ENCODE data around the gene ROBO1.

Gene ROBO1

GRCh38 chr3:78820542-78820941 is 947.3 kb downstream of the ROBO1 start:
- no peak for TF ChIP-seq EZH2phosphoT487 (conservative IDR thresholded peaks at IDR 0.05; ENCODE audit: low read length)
- TF ChIP-seq, protein P1, sequence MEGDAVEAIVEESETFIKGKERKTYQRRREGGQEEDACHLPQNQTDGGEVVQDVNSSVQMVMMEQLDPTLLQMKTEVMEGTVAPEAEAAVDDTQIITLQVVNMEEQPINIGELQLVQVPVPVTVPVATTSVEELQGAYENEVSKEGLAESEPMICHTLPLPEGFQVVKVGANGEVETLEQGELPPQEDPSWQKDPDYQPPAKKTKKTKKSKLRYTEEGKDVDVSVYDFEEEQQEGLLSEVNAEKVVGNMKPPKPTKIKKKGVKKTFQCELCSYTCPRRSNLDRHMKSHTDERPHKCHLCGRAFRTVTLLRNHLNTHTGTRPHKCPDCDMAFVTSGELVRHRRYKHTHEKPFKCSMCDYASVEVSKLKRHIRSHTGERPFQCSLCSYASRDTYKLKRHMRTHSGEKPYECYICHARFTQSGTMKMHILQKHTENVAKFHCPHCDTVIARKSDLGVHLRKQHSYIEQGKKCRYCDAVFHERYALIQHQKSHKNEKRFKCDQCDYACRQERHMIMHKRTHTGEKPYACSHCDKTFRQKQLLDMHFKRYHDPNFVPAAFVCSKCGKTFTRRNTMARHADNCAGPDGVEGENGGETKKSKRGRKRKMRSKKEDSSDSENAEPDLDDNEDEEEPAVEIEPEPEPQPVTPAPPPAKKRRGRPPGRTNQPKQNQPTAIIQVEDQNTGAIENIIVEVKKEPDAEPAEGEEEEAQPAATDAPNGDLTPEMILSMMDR (IDR thresholded peaks at IDR 0.05; ENCODE audit: insufficient read depth, low read length, poor library complexity, severe bottlenecking), result no peak
- no peaks in the 10 kb centered on the region for H3K36me3 ChIP-seq (ENCODE audit: low read length)
- no peaks in the 10 kb centered on the region for H3K9me2 ChIP-seq (replicated peaks; ENCODE audit: insufficient read depth, low read length)
- H3K79me2 ChIP-seq (ENCODE audit: insufficient read depth, low read length), result no peaks in the 10 kb centered on the region
- H3F3A ChIP-seq (ENCODE audit: insufficient read depth), result no peaks in the 10 kb centered on the region
- H3K9me3 ChIP-seq (ENCODE audit: insufficient read depth, low read length), result no peaks in the 10 kb centered on the region
- no peak overlapping the region for H3K27ac ChIP-seq (ENCODE audit: low read depth, low read length)
- H3K9ac ChIP-seq (ENCODE audit: low read length), result no peak overlapping the region
- no peaks in the 10 kb centered on the region for H3K27me3 ChIP-seq (ENCODE audit: low read length)
- H3K4me2 ChIP-seq (ENCODE audit: low read depth, low read length, poor library complexity, severe bottlenecking), result no peak overlapping the region
- H4K20me1 ChIP-seq (ENCODE audit: low read depth, low read length), result no peaks in the 10 kb centered on the region
- no peak overlapping the region for H2AFZ ChIP-seq (ENCODE audit: low read depth, low read length, severe bottlenecking)
- H3K4me3 ChIP-seq (ENCODE audit: insufficient read depth, low read length, poor library complexity, severe bottlenecking), result no peak overlapping the region

DNA sequence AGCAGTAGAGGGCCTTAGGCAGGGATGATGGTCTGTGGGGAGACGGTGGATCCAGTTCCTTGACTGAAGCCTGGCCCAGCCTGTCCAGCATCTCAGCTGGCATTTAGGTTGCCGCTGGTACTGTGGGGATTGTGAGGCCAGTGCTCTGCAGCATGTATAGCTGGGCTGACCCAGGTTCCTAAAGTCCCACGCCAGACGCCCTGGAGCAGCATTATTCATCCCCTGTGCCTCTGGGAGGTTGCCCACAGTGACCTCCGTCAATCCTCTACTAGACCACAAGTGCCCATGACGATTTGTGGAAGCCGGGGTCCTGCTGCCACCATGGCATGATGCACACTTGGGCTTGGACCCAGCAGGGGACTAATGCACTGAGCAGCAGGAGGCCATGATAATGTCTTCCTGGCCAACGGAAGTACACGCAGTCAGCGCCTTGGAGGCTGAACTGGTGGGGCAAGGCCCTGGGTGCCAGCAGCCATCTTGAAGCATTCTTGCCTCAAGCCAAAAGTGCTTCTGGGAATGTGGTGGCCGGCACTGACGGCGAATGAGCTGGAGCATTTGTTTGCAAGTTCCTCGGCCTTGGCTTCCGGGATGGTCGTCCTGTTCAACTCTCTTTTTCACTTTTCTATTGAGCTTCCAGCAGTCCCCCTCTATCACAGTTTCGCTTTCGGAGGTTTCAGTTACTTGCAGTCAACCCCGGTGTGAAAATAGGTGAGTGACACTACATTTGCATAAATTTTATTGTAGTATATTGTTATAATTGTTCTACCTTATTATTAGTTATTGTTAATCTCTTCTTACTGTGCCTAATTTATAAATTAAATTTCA is 949.4 kb downstream of the ROBO1 start:
- no peaks in the 10 kb centered on the region for H4K20me1 ChIP-seq (ENCODE audit: low read depth, low read length)
- TF ChIP-seq, protein P1 (IDR thresholded peaks at IDR 0.05; ENCODE audit: insufficient read depth, low read length, poor library complexity, severe bottlenecking), result no peak
- TF ChIP-seq EZH2phosphoT487 (conservative IDR thresholded peaks at IDR 0.05; ENCODE audit: low read length), result no peak
- H3K9ac ChIP-seq (ENCODE audit: low read length), result no peak overlapping the region
- no peaks in the 10 kb centered on the region for H3F3A ChIP-seq (ENCODE audit: insufficient read depth)
- H3K36me3 ChIP-seq (ENCODE audit: low read length), result no peaks in the 10 kb centered on the region
- H3K9me2 ChIP-seq (replicated peaks; ENCODE audit: insufficient read depth, low read length), result no peaks in the 10 kb centered on the region
- no peak overlapping the region for H3K4me3 ChIP-seq (ENCODE audit: insufficient read depth, low read length, poor library complexity, severe bottlenecking)
- H3K4me2 ChIP-seq (ENCODE audit: low read depth, low read length, poor library complexity, severe bottlenecking), result no peak overlapping the region
- no peaks in the 10 kb centered on the region for H3K27me3 ChIP-seq (ENCODE audit: low read length)
- no peaks in the 10 kb centered on the region for H3K79me2 ChIP-seq (ENCODE audit: insufficient read depth, low read length)
- H2AFZ ChIP-seq (ENCODE audit: low read depth, low read length, severe bottlenecking), result no peak overlapping the region
- no peaks in the 10 kb centered on the region for H3K9me3 ChIP-seq (ENCODE audit: insufficient read depth, low read length)
- no peak overlapping the region for H3K27ac ChIP-seq (ENCODE audit: low read depth, low read length)

GRCh38 chr3:78814893-78815562 is 952.8 kb downstream of the ROBO1 start:
- no peaks in the 10 kb centered on the region for H3K9me3 ChIP-seq (ENCODE audit: insufficient read depth, low read length)
- no peak overlapping the region for H3K27ac ChIP-seq (ENCODE audit: low read depth, low read length)
- no peaks in the 10 kb centered on the region for H3K9me2 ChIP-seq (replicated peaks; ENCODE audit: insufficient read depth, low read length)
- TF ChIP-seq, protein P1 (IDR thresholded peaks at IDR 0.05; ENCODE audit: insufficient read depth, low read length, poor library complexity, severe bottlenecking), result no peak
- no peak for TF ChIP-seq EZH2phosphoT487 (conservative IDR thresholded peaks at IDR 0.05; ENCODE audit: low read length)
- no peak overlapping the region for H3K9ac ChIP-seq (ENCODE audit: low read length)
- H3K27me3 ChIP-seq (ENCODE audit: low read length), result no peaks in the 10 kb centered on the region
- no peaks in the 10 kb centered on the region for H3F3A ChIP-seq (ENCODE audit: insufficient read depth)
- no peak overlapping the region for H3K4me3 ChIP-seq (ENCODE audit: insufficient read depth, low read length, poor library complexity, severe bottlenecking)
- no peak overlapping the region for H3K4me2 ChIP-seq (ENCODE audit: low read depth, low read length, poor library complexity, severe bottlenecking)
- H4K20me1 ChIP-seq (ENCODE audit: low read depth, low read length), result no peaks in the 10 kb centered on the region
- no peak overlapping the region for H2AFZ ChIP-seq (ENCODE audit: low read depth, low read length, severe bottlenecking)
- H3K36me3 ChIP-seq (ENCODE audit: low read length), result no peaks in the 10 kb centered on the region
- no peaks in the 10 kb centered on the region for H3K79me2 ChIP-seq (ENCODE audit: insufficient read depth, low read length)
